Colonic mucosa (tissue), 4 donors: Measurements from ENCODE around the gene EIF6. TPM values are rescaled to one million over a fixed set of nuclear protein-coding genes. Genes with fewer than 3 reads are reported as not detected.

ENCODE experiments used
- DNase-seq: peaks from one replicate; pipeline ENCODE4 v3.0.0-alpha.2; 2020
- H3K27ac ChIP-seq: fragments of 200-600 bp; one replicate; pipeline ENCODE4 v1.8.0; 2021
- H3K27me3 ChIP-seq: fragments of 200-600 bp; one replicate; pipeline ENCODE4 v1.8.0; 2021
- H3K36me3 ChIP-seq: fragments of 200-600 bp; one replicate; pipeline ENCODE4 v1.8.0; 2021
- H3K4me1 ChIP-seq: fragments of 200-600 bp; one replicate; pipeline ENCODE4 v1.8.0; 2021; ENCODE audit warnings: mild to moderate bottlenecking
- H3K4me3 ChIP-seq: fragments of 200-600 bp; one replicate; pipeline ENCODE4 v1.8.0; 2021
- H3K9ac ChIP-seq, 2 donors: one replicate each; pipeline ENCODE4 v1.7.0; 2013; ENCODE audit warnings: control low read depth in 2 of 2, low read depth in 2 of 2, low read length in 2 of 2
- H3K9me3 ChIP-seq: fragments of 200-600 bp; one replicate; pipeline ENCODE4 v1.8.0; 2021
- CTCF ChIP-seq: fragments of 200-600 bp; IDR thresholded peaks from one replicate; pipeline ENCODE4 v1.8.0; 2022; ENCODE audit warnings: antibody characterized with exemption, mild to moderate bottlenecking
- intact Hi-C: fragments of 100-400 bp; cut with DNase I; formaldehyde crosslinking; loops from one replicate; pipeline ENCODE4 v1.14.1; 2022
- total RNA-seq, 2 donors: library from RNA; stranded (reverse); fragmentation: NEBNext Ultra II Directional in 1 of 2; extraction: Animal tissue kit (Norgen Biotek cat#: 25700) in 1 of 2; gene quantifications; one replicate each; pipeline ENCODE4 v1.2.1, GENCODE V29; 2021
- donor health status: healthy.
- donor health status: DM: no; HTN: no; CAD: no.
- donor health status: DM: no; HTN: no; CAD: no.

Gene EIF6
- total RNA-seq, result 100 to 1,000 TPM; 163 to 194 TPM

DNA sequence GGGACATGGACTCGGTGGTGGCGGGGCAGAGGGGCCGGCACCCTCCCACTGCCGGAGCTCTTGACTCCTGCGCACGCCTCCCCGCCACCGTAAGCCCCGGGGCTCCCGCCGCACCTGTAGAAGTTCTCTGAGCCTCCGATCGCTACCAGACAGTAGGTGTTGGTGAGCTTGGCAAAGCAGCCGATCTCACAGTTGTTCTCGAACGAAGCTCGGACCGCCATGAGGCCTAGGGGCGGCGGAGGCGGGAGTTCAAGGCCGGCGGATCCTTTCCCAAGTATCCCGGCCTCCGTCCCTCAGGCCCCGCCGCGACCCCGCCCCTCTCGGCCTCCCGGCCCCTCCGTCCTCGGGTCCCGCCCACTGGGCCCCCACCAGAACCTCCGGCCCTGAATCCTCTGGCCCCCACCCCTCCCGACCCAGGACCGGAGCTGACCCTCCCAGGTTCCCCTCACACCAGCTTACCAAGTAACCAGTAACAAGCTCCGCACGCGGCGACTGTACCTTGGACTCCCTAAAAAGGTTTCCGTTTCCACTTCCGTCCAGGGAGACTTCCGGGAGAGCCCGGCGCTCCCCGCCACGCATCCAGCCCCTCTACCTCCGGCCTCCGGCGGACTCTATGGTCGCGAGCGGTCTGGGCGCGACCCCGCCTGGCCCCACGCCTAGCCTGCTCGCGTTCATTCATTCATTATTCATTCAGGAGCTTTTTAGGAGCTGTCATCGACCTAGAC lies at the start of gene EIF6:
EIF6 (minus strand) TSS at position 506 of the 725 bp plus-strand sequence; CDS start at position 221, 285 bp downstream.
- DNase-seq, result peak; percentile 89
- H3K9ac ChIP-seq, result peak within 1 kb of the TSS; percentile 73 to 92
- intact Hi-C loops, result no loop called here
- H3K4me1 ChIP-seq, result peaks cover 10% of the 10 kb centered on the region
- H3K27ac ChIP-seq, result peak within 1 kb of the TSS; percentile 83
- H3K9me3 ChIP-seq, result no peaks in the 10 kb centered on the region
- H3K27me3 ChIP-seq, result no peaks in the 10 kb centered on the region
- H3K36me3 ChIP-seq, result peaks cover 6% of the 10 kb centered on the region
- peak within 1 kb of the TSS; percentile 83 for H3K4me3 ChIP-seq
- TF ChIP-seq CTCF, result no peak

- Histone ChIP-seq H3K9ac (no peak overlapping the region), H3K4me3 (no peak overlapping the region), H3K27me3 (no peaks in the 10 kb centered on the region), H3K4me1 (no peaks in the 10 kb centered on the region), H3K36me3 (no peaks in the 10 kb centered on the region), H3K9me3 (no peaks in the 10 kb centered on the region), H3K27ac (no peak overlapping the region)
- no peak for DNase-seq
- no peak for TF ChIP-seq CTCF
- intact Hi-C loops, result no loop called here
Measured at GRCh38 chr20:35333606-35334005, 49.0 kb upstream of the EIF6 start.

DNA sequence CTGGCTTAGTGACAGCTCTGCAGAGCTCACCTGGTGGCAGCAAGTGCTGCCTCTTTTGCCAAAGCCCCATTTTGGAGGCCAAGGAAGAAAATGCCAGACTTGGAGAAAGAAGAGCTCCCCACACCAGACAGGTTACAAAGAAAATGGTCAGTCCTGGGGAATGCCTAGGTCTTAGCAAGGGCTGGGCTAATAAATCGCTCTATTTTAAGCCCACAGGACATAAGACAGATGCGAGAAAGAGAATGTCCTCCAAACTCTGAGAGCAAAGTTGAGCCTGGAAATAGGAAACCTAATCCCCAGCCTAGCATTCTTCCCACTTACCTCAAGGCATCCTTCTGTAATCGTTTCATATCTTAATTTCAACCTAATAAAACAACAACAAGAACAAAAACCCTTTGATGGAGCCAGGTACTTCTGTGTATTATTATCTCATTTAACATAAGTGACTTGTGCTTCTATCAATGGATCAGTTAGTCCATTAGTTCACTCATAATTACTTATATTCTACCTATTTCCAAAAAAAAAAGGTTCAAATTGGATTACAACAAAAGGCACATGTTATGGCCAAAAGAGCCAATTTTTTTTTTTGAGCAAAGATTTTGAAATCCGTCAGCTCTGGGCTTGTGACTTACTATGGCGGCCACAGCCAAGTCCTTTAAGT lies 48.1 kb upstream of the EIF6 start:
- intact Hi-C loops, result no loop called here
- DNase-seq, result no peak
- peaks cover 3% of the 10 kb centered on the region for H3K4me1 ChIP-seq
- no peak overlapping the region for H3K27ac ChIP-seq
- H3K36me3 ChIP-seq, result no peaks in the 10 kb centered on the region
- TF ChIP-seq CTCF, result no peak
- no peak overlapping the region for H3K9ac ChIP-seq
- H3K27me3 ChIP-seq, result no peaks in the 10 kb centered on the region
- H3K9me3 ChIP-seq, result no peaks in the 10 kb centered on the region
- H3K4me3 ChIP-seq, result no peak overlapping the region

GRCh38 chr20:35329435-35330139 lies 45.0 kb upstream of the EIF6 start:
- intact Hi-C loops, result no loop called here
- Histone ChIP-seq H3K9me3 (no peaks in the 10 kb centered on the region), H3K27ac (no peak overlapping the region), H3K27me3 (no peaks in the 10 kb centered on the region), H3K9ac (no peak overlapping the region), H3K4me3 (no peak overlapping the region), H3K4me1 (peaks cover 17% of the 10 kb centered on the region), H3K36me3 (no peaks in the 10 kb centered on the region)
- peak; percentile 73 for DNase-seq
- TF ChIP-seq CTCF, result peak; percentile 39

DNA sequence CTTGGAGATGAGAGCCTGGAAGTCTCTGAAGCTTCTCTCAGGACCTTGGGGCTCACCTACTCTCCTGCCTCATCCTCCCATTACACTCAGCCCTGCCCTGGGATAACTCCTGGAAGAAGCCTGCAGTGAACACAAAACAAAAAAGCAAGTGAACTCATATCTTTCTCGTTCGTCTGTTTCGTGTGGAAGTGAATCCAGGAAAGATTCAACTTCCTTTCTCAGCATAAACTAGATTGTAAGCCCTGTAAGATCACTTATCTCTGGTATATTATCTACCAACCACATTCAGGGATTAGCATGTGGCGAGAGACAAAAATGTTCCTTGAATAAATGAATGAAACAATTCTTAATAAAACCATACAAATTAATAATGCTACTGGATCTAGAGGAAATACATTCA lies 44.1 kb upstream of the EIF6 start:
- Histone ChIP-seq H3K27me3 (no peaks in the 10 kb centered on the region), H3K4me3 (no peak overlapping the region), H3K9ac (no peak overlapping the region), H3K9me3 (no peaks in the 10 kb centered on the region), H3K36me3 (no peaks in the 10 kb centered on the region), H3K4me1 (peaks cover 17% of the 10 kb centered on the region), H3K27ac (no peak overlapping the region)
- TF ChIP-seq CTCF, result no peak
- DNase-seq, result no peak
- intact Hi-C loops, result no loop called here
